HG03095 (cell line): ENCODE measurements around the gene KLRB1.
"Not testable (repeated sequence)": the region's sequence is repeated elsewhere in the genome, so short reads cannot be mapped to it uniquely, and the experiment has no call there.

Experiments used
- ATAC-seq: cut with Tn5 transposase; IDR thresholded peaks from one replicate; pipeline ENCODE4 v1.9.1; 2021; ENCODE audit warnings: moderate library complexity; ENCODE audit not compliant: unreplicated experiment

The KLRB1 gene

DNA sequence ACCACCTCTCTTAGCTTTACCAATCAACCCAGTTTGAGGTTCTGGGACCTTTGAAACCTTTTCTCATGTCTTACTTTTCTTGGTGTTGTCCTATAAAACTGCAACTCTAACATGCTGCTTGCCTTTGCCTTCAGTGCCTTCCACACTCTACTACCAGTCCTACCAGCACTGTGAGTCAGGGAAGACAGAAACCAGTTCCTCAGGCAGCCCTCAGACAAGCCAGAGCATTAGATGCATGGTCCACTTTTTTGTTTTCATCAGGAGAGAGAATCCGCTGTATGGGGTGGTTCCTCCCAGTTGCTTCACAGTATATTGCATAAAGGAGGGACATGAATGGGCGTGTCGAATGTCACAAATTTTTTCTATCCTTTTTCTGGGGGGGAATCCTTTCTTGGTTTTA lies 17.3 kb upstream of the KLRB1 start:
- no peak for ATAC-seq

DNA sequence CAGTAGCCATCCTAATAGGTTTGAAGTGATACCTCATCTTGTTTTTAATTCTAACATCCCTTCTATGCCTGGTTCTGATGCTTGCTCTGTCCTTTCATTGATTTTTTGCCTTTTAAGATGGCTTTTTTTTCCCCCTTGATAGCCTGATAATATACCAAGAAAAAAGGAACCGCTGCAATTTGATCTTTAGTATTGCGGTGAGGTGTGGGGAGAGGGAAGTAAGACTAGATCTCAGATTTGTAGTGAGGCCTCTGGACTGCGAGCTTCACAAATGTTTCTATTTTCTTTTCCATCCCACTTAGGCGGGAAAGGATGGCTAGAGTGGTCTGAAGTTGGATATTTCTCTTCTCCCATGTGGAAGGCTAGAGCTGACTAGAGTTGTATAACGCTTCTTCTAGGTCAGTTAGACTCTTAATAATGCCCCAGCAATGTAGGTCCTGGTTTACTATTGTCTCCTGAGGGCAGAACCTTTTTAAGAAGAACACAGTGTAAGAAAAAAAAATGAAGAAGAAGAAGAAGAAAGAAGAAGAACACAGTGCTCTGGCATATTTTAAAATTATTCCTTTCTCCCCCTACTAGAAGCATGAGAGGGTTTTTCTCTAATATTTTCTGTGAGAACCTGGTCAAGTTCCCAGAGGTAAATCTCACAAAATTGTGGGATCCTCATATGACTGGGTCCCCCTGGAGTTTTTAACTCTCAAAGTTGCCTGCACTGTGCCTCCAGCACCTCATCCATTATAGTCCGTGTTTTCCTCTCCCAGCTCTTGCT lies 11.9 kb upstream of the KLRB1 start:
- ATAC-seq: no peak

DNA sequence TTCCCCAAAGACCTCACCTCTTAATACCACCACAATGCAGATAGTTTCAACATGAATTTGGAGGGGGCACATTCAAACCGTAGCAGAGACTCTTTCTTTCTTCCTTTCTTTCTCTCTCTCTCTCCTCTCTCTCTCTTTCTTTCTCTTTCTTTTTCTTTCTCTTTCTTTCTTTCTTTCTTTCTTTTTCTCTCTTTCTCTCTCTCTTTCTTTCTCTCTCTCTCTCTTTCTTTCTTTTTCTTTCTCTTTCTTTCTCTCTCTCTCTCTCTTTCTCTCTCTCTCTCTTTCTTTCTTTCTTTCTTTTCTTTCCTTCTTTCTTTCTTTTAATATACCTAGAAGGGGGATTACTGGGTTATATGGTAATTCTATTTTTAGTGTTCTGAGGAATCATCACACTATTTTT lies 11.2 kb upstream of the KLRB1 start:
- ATAC-seq: not testable (repeated sequence)

DNA sequence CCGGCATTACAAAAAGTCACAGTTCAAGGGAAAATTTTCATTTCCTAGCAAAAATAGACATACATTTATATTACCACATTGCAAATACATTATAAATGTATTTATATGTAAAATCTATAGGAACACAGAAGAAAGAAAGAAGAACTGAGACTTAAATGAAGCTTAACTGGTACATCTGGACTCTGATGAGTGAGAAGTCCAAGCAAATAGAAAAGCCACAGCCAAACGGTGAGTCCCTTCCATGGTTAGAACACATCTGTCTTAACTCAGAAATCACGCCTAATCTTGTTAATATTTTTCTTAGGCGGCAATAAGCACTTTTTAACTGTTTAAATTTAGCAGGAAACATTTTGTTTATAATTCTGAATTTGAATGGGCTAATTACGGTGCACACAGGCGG lies 9.4 kb upstream of the KLRB1 start:
- no peak for ATAC-seq

DNA sequence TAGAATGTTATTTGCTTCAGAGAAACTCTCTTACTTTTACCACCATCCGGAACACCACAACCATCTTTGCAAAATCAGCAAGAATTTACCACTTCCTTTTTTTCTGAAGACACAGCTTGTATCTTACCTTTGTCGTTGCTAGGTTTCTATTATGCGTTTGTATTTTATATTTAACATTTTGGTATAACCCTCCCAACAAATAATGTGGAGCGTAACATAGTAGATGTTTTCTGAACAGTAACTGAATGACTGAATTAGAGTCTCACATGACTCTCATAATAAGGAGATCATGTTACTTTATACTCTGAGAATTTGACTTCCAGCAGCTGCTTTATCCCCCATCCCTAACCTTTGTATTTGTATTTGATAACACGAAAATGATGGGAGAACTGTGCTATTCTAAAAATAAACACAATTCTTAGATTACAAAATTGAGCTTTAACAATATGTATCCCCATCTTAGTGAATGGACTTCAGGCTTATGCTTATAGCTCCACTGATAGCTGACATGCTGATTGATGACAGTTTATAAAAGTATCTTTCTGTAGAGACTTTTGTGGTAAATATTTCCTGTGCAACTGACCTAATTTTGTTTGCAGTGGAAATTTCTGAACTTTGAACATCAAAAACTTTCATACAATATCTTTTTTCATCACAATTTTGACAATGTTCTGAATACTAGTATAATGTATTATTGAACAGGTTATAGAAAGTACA lies 7.9 kb upstream of the KLRB1 start:
- no peak for ATAC-seq

DNA sequence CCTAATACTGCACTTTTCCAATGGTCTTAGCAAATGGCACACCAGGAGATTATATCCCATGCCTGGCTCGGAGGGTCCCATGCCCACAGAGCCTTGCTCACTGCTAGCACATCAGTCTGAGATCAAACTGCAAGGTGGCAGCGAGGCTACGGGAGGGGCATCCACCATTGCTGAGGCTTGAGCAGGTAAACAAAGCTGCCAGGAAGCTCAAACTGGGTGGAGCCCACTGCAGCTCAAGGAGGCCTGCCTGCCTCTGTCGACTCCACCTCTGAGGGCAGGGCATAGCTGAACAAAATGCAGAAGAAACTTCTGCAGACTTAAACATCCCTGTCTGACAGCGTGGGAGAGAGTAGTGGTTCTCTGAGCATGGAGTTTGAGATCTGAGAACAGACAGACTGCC lies 2.9 kb upstream of the KLRB1 start:
- ATAC-seq: not testable (repeated sequence)

DNA sequence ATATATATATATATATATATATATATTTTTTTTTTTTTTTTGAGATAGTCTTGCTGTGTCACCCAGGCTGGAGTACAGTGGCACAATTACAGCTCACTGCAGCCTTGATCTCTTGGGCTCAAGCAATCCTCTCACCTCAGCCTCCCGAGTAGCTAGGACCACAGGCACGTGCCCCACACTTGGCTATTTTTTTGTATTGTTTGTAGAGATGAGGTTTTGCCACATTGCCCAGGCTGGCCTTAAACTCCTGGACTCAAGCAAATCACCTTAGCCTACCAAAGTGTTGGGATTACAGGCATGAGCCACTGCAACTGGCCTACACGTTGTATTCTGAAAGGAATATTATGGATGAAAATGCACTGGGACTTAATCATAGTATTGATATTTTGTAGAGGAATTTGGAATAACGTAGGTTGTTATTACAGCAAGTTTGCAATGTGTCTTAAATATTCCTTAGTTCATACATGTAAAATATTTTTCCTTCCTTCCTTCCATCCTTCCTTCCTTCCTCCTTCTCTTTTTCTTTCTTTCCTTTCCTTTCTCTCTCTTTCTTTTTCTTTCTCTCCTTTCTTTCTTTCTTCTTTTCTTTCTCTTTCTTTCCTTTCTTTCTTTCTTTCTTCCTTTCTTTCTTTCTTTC lies 862 bp downstream of the KLRB1 start:
- ATAC-seq: no peak

DNA sequence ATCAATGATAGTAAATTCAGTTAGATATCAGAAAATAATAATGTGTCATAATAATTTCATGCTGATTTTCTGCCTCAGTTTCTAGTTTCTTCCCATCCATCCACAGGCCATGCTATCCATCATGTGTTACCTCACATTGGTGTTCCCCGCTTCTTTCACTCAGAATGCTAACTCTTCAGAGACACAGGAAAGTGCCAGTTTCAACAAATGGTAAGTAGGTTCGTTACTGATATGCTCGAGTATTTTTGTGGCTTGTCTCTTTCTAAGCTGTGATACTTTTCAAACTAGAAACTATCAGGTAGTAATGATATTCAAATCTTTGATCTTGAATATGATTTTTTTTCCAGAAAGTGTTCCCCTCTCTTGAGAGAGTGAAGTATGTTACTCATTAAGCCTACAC lies 1.5 kb downstream of the KLRB1 start:
- no peak for ATAC-seq

DNA sequence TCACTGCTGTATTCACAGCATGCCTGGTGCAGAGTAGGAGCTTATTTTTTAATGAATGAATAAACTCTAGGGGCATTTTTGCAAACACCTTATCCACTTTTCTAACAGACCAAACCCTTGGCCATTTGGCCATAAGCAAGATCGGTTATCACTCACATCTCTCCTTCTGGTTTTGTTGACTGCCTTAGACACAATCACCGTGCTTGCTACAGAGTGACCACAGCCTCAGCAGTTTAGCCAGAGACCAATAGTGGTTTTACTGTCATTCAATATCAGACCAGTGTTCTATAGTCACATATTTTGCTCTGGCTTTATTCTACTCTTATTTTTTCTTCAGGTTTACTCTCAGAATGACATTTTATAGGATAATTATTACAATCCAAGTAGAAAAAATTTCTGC lies 2.2 kb downstream of the KLRB1 start:
- no peak for ATAC-seq

DNA sequence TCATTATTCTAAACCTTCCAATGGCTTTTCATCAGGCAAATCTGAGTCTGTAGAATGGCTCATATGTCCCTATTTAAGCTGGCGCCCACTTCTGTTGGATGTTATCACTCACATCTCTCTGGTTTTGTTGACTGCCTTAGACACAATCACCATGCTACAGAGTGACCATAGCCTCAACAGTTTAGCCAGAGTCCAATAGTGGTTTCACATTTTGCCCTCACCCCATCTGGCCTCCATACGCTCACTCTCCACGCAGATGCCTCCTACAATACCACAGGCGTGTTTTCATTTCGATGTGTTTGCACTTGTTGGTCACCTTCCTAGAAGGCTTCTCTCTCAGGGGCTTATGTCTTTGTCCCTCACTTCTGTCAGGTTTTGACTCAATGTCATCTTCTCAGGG lies 3.4 kb downstream of the KLRB1 start:
- ATAC-seq: no peak

DNA sequence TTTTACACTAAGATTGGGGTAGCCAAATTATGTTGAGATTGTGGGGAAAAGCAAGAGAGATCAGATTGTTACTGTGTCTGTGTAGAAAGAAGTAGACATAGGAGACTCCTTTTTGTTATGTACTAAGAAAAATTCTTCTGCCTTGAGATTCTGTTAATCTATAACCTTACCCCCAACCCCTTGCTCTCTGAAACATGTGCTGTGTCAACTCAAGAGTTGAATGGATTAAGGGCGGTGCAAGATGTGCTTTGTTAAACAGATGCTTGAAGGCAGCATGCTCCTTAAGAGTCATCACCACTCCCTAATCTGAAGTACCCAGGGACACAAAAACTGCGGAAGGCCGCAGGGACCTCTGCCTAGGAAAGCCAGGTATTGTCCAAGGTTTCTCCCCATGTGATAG lies 7.3 kb downstream of the KLRB1 start:
- not testable (repeated sequence) for ATAC-seq

DNA sequence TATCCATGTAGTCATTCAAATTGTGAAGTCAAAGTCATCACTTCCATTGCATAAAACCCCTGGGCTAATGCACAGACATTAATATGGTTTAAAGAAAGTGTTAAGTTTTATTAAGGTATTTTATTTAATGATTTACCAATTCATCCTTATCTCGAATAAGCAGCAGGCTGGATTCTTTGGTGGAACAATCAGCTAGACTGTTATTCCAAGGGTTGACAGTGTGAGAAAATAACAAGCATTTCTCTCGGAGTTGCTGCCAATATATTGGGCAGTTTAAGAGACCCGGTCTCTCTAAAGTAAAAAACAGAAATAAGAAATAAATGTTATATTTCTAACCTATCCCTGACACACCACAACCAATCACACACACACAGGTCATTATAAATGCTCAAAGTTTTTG lies 9.4 kb downstream of the KLRB1 start:
- ATAC-seq: no peak

DNA sequence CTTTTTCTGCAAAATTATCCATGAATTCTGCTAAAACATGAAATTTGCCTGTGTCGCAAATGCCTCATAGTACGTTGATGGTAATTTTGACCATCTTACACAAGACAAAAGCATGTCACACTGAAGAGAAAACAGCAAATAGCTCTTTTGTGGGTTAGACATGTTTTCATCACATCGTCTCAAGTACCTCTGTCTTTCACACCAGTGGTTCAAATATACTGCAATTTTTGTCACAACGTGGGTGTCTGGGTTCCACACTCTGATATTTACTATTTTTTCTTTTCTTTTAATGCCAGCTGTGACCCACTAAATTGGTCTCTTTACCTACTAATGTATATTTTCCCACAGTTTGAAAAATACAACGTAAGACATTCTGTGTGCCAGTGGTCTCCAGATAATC lies 10.4 kb downstream of the KLRB1 start:
- ATAC-seq: no peak

DNA sequence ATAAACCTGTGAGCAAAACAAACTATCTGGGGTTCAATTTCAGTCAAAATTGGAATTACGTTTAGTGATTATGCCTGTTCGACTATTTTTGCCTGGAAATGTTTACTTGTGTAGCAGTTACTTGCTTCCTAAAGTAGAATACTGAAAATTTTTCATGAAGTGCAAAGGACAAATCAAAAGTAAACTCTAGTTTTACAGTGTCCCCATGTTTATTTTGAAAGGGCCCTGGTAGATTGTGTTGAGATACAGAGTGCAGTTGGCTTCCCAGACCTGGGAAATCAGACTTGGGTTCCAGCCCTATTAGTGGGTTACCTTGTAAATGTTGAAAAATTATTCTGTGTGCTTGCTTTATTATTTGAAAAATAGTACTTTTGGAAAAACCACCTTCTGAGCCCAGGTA lies 17.3 kb downstream of the KLRB1 start:
- no peak for ATAC-seq

DNA sequence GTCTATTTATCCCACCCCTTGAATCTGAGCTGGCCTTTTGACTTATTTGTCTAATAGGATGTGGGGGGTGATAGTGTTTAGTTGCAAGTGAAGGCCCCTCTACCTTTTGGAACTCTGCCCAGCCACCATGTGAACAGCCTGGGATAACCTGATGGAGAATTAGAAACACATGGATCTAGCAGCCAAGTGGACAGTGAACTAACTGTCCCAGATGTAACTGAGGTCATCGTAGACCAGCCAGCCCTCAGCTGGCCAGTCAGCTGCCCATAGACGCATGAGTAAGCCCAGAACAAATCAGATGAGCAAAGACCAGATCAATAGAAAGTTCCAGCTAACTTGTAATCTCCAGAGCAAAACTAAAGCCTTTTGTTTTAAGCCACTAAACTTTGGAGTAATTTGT lies 19.0 kb downstream of the KLRB1 start:
- ATAC-seq: no peak

DNA sequence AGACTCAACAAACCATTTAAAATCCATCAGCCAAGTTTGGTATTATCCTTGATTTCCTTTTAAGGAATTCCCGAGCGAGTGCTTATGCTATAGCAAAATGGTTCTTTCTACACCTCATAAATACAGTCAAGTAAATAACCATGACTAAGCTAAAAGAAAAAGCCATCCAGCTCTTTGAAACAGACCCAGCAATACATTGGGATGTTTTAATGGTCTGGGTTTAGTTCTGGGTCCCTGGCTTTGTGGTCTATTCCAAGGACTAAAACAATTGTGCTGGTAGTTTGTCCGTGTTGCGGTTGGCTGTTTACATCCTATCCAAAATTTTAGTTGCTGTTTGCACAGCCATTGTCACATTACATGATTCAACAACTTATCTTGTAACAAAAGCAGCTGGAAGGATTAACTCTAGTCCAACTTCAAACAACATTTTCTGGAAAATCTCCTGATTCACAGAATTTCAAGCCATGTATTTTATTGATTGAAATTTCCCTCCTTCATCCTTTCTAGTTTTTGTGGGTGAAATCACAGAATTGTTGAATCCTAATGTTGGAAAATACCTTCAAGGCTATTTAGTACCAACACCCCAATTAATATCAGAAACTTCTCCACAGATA lies 19.6 kb downstream of the KLRB1 start:
- no peak for ATAC-seq

DNA sequence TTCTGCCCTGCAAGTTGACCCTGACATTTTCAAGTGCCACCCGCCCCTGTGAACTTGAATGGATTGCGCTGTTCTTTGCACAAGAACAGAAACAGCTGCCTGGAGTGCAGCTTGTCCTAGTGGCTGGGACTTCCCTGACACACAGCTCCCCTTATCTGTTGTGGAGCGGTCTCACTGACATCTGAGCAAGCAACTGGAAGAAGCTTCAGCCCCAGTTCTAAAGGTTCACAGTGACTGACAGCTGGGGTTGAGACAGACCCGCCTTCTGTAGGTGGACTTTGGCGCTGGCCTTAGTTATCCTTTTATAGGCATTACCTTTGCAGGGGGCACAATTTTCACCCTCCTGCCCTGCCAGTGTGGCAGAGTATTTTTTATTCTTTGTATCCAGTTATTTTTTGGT lies 30.0 kb downstream of the KLRB1 start:
- ATAC-seq: not testable (repeated sequence)

DNA sequence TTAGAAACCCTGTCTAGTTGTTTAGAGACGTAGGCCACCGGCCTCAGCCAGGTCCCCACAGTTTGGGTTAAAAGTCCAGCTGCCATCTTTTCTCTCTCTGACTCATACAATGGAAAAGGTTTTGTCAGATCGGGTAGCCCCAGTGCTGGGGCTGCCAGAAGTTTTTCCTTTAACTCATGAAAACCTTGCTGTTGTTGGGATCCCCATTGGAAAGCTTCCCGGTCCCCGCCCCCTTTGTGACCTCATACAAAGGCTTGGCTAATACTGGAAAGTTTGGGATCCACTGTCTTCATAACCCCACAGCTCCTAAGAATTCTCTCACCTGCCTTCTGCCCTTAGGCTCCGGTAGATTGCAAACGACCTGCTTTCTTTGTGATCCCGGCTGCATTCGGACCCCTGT lies 40.6 kb downstream of the KLRB1 start:
- not testable (repeated sequence) for ATAC-seq

DNA sequence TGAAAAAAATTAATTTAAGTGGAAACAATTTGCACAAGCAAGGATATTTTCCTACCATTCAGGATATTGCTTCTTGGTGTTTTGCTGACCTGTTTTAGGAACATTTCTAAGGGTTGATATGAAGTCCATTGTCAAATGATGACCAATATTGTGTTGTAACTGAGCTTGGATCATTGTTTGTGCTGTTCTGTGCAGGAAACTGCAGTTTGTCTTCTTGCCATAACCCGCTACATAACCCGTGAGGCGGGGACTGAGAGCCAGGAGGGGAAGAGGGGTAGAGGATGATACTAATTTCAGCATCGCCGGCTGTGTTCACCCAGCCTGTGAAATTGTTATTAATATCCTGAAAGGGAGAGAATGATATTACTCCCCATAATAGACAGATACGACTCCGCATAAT lies 41.6 kb downstream of the KLRB1 start:
- not testable (repeated sequence) for ATAC-seq

DNA sequence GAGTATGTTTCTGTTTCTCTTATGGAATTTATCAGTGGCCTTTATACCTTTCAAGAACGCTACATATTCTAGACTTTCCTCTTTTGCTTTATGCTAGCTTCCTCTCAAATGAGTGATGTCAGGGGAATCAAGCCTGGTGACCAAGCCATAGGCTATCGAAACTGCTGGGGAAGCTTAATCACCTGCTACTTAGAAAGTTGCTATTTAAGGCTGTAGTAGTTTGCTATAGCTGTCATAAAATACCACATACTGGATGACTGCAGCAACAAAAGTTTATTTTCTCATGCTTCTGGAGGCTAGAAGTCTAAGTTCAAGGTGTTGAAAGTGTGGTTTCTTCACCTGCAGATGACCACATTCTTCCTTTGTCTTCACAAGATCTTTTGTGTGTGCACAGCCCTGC lies 43.3 kb downstream of the KLRB1 start:
- ATAC-seq: not testable (repeated sequence)

DNA sequence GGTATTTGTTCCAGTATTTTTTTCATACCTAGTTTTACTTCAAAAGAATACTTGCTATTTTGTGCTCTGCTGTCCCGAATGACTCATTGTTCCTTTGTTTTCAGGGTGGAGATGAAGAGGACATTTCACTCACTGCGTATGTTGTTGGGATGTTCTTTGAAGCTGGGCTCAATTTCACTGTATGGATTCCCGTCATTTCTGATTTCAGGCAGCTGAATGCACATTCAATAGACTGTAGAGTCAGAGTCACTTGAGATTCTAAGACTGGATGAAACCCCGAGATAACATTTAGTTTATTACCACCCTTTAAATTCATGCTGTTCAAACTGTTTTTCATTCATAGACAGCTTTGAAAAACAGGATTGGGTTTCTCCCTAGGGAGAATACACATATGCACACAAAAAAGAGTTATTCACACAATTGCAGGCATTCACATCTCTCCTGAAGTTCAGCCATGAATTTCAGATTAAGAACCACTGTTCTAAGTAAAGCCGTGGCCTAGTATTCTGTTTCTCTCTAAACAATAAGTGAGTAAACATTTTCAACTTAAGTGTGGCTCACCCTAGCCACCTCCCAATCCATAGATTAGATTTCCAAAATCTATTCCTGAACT lies 44.8 kb downstream of the KLRB1 start:
- not testable (repeated sequence) for ATAC-seq
